ENCODE measurements around the gene SLC22A3. TPM values are rescaled to one million over a fixed set of nuclear protein-coding genes. Genes with fewer than 3 reads are reported as not detected.
"Not testable (repeated sequence)": the region's sequence is repeated elsewhere in the genome, so short reads cannot be mapped to it uniquely, and the experiment has no call there.

SLC22A3 gene
- total RNA-seq, 2 experiments from 2014 or later, result not detected

DNA sequence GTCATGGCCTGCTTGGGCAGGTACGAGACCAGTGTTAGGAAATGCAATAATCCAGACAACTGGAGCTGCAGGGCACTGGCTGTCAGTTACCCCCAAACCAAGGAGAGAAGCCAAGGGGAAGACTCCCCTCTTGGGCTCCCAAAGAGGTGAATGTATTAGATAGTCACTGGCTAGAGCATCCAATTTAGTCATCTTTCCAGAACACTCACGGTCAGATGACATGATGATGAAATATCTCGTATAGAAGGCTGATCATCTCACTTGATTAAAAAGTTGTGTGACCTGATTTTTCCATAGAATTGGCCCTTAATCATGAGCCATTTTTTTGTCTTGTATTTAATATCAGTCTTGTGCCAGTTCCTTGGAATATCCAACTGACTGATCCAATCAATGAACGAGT lies 40.7 kb downstream of the SLC22A3 start:
- CTCF ChIA-PET (ENCODE audit: unreplicated experiment), result no interaction called here
- TF ChIP-seq, protein P1, sequence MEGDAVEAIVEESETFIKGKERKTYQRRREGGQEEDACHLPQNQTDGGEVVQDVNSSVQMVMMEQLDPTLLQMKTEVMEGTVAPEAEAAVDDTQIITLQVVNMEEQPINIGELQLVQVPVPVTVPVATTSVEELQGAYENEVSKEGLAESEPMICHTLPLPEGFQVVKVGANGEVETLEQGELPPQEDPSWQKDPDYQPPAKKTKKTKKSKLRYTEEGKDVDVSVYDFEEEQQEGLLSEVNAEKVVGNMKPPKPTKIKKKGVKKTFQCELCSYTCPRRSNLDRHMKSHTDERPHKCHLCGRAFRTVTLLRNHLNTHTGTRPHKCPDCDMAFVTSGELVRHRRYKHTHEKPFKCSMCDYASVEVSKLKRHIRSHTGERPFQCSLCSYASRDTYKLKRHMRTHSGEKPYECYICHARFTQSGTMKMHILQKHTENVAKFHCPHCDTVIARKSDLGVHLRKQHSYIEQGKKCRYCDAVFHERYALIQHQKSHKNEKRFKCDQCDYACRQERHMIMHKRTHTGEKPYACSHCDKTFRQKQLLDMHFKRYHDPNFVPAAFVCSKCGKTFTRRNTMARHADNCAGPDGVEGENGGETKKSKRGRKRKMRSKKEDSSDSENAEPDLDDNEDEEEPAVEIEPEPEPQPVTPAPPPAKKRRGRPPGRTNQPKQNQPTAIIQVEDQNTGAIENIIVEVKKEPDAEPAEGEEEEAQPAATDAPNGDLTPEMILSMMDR (conservative IDR thresholded peaks at IDR 0.05; ENCODE audit: low read length), result no peak
- TF ChIP-seq EZH2phosphoT487 (IDR thresholded peaks at IDR 0.05; ENCODE audit: borderline replicate concordance, low read depth, low read length), result no peak

DNA sequence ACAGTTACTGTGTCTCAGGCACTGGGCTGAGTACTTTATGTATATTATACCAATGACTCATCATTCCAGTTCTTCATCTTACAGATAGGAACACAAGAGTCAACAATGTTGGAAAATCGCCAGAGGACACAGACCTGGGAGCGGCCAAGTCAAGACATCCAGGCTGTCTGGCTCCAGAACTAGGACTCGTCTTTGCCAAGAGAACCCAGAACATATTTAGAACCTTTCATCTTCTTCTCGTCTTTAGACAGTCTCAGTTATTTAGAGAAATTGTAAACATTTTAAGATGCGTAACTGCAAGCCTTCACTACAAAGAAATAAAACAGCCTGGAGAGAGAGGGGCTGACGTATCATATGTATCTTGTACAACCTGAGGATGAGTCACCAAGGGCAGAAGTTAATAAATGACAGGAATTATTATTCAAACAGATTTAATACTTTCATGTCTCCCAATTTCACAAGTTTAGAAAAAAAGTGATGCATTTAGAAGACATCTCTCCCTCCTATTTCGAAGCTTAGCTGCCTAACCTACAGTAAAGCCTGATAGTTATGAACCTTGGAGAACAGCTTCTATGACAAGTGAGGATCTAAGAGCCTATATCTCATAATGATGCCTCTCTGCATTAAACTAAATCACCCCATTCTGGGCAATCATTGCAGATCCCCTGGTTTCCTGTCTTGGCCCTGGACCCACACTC lies 43.4 kb downstream of the SLC22A3 start:
- CTCF ChIA-PET (ENCODE audit: unreplicated experiment), result no interaction called here
- no peaks in the 10 kb centered on the region for H3K9me3 ChIP-seq (ENCODE audit: low read length)

More for the DNA sequence above, 40.7 kb downstream of the SLC22A3 start:
- H3K4me3 ChIP-seq (ENCODE audit: low read depth, low read length, poor library complexity, severe bottlenecking), result no peak overlapping the region
- POLR2A ChIA-PET, result no interaction called here
- H3K27ac ChIP-seq (ENCODE audit: low read depth, low read length, poor library complexity, severe bottlenecking), result no peak overlapping the region
- H3K4me1 ChIP-seq (ENCODE audit: insufficient read depth, low read length, poor library complexity, severe bottlenecking), result no peaks in the 10 kb centered on the region
- no peak for DNase-seq (ENCODE audit: low spot score)
- no TSS peak for BruUV-seq (replicated peaks)
- no peak overlapping the region for H2AFZ ChIP-seq (ENCODE audit: low read length)
- intact Hi-C loops (cut with micrococcal nuclease; ENCODE audit: unreplicated experiment), result no loop called here
- no peak overlapping the region for H3K4me2 ChIP-seq (ENCODE audit: low read length)
- no peaks in the 10 kb centered on the region for H3K79me2 ChIP-seq (ENCODE audit: insufficient read depth, low read depth, low read length)
- no peaks in the 10 kb centered on the region for H3K9me2 ChIP-seq (ENCODE audit: insufficient read depth, low read length)
- H3K36me3 ChIP-seq (ENCODE audit: insufficient read depth, low read length), result no peaks in the 10 kb centered on the region
- no peaks in the 10 kb centered on the region for H4K20me1 ChIP-seq (ENCODE audit: insufficient read depth, low read length)
- no peaks in the 10 kb centered on the region for H3K9me3 ChIP-seq (ENCODE audit: low read length)

DNA sequence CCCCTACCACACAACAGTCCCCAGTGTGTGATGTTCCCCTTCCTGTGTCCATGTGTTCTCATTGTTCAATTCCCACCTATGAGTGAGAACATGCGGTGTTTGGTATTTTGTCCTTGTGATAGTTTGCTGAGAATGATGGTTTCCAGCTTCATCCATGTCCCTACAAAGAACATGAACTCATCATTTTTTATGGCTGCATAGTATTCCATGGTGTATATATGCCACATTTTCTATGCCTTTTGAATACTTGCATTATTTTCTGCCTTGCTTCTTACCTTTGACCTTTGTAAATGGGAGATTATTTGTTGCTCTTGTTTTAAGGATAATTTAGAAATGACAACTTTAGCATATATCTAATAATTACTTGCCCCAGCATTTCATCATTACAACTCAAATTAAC lies 45.3 kb downstream of the SLC22A3 start:
- H3K36me3 ChIP-seq (ENCODE audit: insufficient read depth, low read length); intact Hi-C loops (cut with micrococcal nuclease; ENCODE audit: unreplicated experiment); H3K27ac ChIP-seq (ENCODE audit: low read depth, low read length, poor library complexity, severe bottlenecking); DNase-seq (ENCODE audit: low spot score); H3K9me3 ChIP-seq (ENCODE audit: low read length); H2AFZ ChIP-seq (ENCODE audit: low read length); H3K4me1 ChIP-seq (ENCODE audit: insufficient read depth, low read length, poor library complexity, severe bottlenecking); H3K4me2 ChIP-seq (ENCODE audit: low read length); H3K4me3 ChIP-seq (ENCODE audit: low read depth, low read length, poor library complexity, severe bottlenecking); CTCF ChIA-PET (ENCODE audit: unreplicated experiment); H3K79me2 ChIP-seq (ENCODE audit: insufficient read depth, low read depth, low read length); H4K20me1 ChIP-seq (ENCODE audit: insufficient read depth, low read length); BruUV-seq (replicated peaks); H3K9me2 ChIP-seq (ENCODE audit: insufficient read depth, low read length): not testable (repeated sequence)
- POLR2A ChIA-PET, result interaction anchor here (0.9 kb wide), 1 partner anchor 1149 kb away, joined by 3 read pairs; no protein-coding TSS in a partner anchor

More for the DNA sequence above, 43.4 kb downstream of the SLC22A3 start:
- DNase-seq (ENCODE audit: low spot score), result no peak
- H2AFZ ChIP-seq (ENCODE audit: low read length), result no peak overlapping the region
- no peaks in the 10 kb centered on the region for H3K79me2 ChIP-seq (ENCODE audit: insufficient read depth, low read depth, low read length)
- intact Hi-C loops (cut with micrococcal nuclease; ENCODE audit: unreplicated experiment), result no loop called here
- no peaks in the 10 kb centered on the region for H3K4me1 ChIP-seq (ENCODE audit: insufficient read depth, low read length, poor library complexity, severe bottlenecking)
- H3K36me3 ChIP-seq (ENCODE audit: insufficient read depth, low read length), result no peaks in the 10 kb centered on the region
- H4K20me1 ChIP-seq (ENCODE audit: insufficient read depth, low read length), result no peaks in the 10 kb centered on the region
- TF ChIP-seq, protein P1 (conservative IDR thresholded peaks at IDR 0.05; ENCODE audit: low read length), result no peak
- TF ChIP-seq EZH2phosphoT487 (IDR thresholded peaks at IDR 0.05; ENCODE audit: borderline replicate concordance, low read depth, low read length), result no peak
- no peak overlapping the region for H3K4me2 ChIP-seq (ENCODE audit: low read length)
- no TSS peak for BruUV-seq (replicated peaks)
- H3K9me2 ChIP-seq (ENCODE audit: insufficient read depth, low read length), result no peaks in the 10 kb centered on the region
- H3K27ac ChIP-seq (ENCODE audit: low read depth, low read length, poor library complexity, severe bottlenecking), result no peak overlapping the region
- no peak overlapping the region for H3K4me3 ChIP-seq (ENCODE audit: low read depth, low read length, poor library complexity, severe bottlenecking)
- POLR2A ChIA-PET, result no interaction called here

All from OCI-LY7 (cell line).